HCT116 (cell line): ENCODE measurements around the gene OPCML. TPM values are rescaled to one million over a fixed set of nuclear protein-coding genes. Genes with fewer than 3 reads are reported as not detected.

Experiments
- ATAC-seq: fragments of 200-7000 bp; cut with Tn5 transposase; 2 replicates; pipeline ENCODE4 v1.9.1; 2020; ENCODE audit warnings: mild to moderate bottlenecking, moderate library complexity
- BruUV-seq: library from RNA; stranded (reverse); fragments of 400-500 nt; replicated peaks from 2 replicates; lab custom pipeline; 2021; lab: Mats Ljungman, UMichigan
- CTCF ChIA-PET: fragments of 300-600 bp; sonication (Branson Sonifier 250); formaldehyde crosslinking; loops from one replicate; lab custom pipeline; 2021; ENCODE audit warnings: antibody characterized with exemption; lab: Charles Lee
- POLR2A ChIA-PET: fragments of 300-600, 350-600 bp; sonication (Branson Sonifier 250); formaldehyde crosslinking; loops from one replicate; lab custom pipeline; 2021; ENCODE audit warnings: antibody characterized with exemption; lab: Charles Lee
- RAD21 ChIA-PET, 2 experiments: fragments of 300-600 bp; sonication (Branson Sonifier 250); formaldehyde crosslinking; loops; one replicate each; lab custom pipeline; 2023; ENCODE audit warnings: low total read pairs in 2 of 2; ENCODE audit not compliant: uncharacterized antibody in 2 of 2, unreplicated experiment in 2 of 2, low non-redundant PET in 1 of 2; lab: Charles Lee
- DNase-seq: peaks from one replicate; pipeline ENCODE4 v3.0.0-alpha.2; 2010; ENCODE audit warnings: low read depth, low spot score
- H2AFZ ChIP-seq: fragments of 200-600 bp; shearing (Covaris generic), sonication (generic); 2 replicates; pipeline ENCODE4 v1.6.1; 2017; ENCODE audit warnings: low read depth, mixed run types, mixed read lengths, antibody characterized with exemption, low read length; ENCODE audit not compliant: poor library complexity, severe bottlenecking
- H3K27ac ChIP-seq: 2 replicates; pipeline ENCODE4 v1.5.1; 2012; ENCODE audit warnings: low read depth, low read length
- H3K27me3 ChIP-seq: fragments of 200-600 bp; sonication (generic); 2 replicates; pipeline ENCODE4 v1.6.1; 2016; ENCODE audit warnings: mixed run types, low read length, mixed read lengths; ENCODE audit not compliant: insufficient read depth
- H3K36me3 ChIP-seq, 2 experiments: fragments of 200-500 bp in 1 of 2; fragments of 200-600 bp in 1 of 2; sonication (Bioruptor generic) in 1 of 2; sonication (generic) in 1 of 2; 2 replicates each; pipeline versions ENCODE4 v1.5.1 to v1.6.1; 2014 to 2016; ENCODE audit warnings: low read length in 2 of 2, inconsistent platforms in 1 of 2, mixed read lengths in 1 of 2, mixed run types in 1 of 2; ENCODE audit not compliant: insufficient read depth in 2 of 2, control insufficient read depth in 1 of 2
- H3K4me1 ChIP-seq, 2 experiments: fragments of 200-600 bp in 1 of 2; sonication (generic) in 1 of 2; 2 replicates each; pipeline versions ENCODE4 v1.5.1 to v1.6.1; 2012 to 2017; ENCODE audit warnings: low read length in 2 of 2, inconsistent platforms in 1 of 2, mild to moderate bottlenecking in 1 of 2, mixed read lengths in 1 of 2, mixed run types in 1 of 2, moderate library complexity in 1 of 2; ENCODE audit not compliant: insufficient read depth in 2 of 2, control insufficient read depth in 1 of 2
- H3K4me2 ChIP-seq: fragments of 200-600 bp; sonication (generic); 2 replicates; pipeline ENCODE4 v1.6.1; 2017; ENCODE audit warnings: mixed run types, low read length, mixed read lengths
- H3K4me3 ChIP-seq, 2 experiments: fragments of 200-600 bp in 1 of 2; sonication (generic) in 1 of 2; replicated peaks in 1 of 2; 2 replicates each; pipeline ENCODE4 v1.5.1; 2011 to 2016; ENCODE audit warnings: low read length in 2 of 2, control low read depth in 1 of 2, low read depth in 1 of 2, mild to moderate bottlenecking in 1 of 2, mixed read lengths in 1 of 2, mixed run types in 1 of 2
- H3K79me2 ChIP-seq: fragments of 200-600 bp; sonication (generic); 2 replicates; pipeline ENCODE4 v1.6.1; 2017; ENCODE audit warnings: mild to moderate bottlenecking, mixed run types, low read length, moderate library complexity, mixed read lengths; ENCODE audit not compliant: insufficient read depth
- H3K9ac ChIP-seq: fragments of 200-600 bp; sonication (generic); 2 replicates; pipeline ENCODE4 v1.6.1; 2016; ENCODE audit warnings: low read length, mixed read lengths
- H3K9me2 ChIP-seq: fragments of 200-600 bp; sonication (generic), shearing (Covaris generic); 2 replicates; pipeline ENCODE4 v1.6.1; 2017; ENCODE audit warnings: mixed run types, mild to moderate bottlenecking, moderate library complexity; ENCODE audit not compliant: insufficient read depth
- H3K9me3 ChIP-seq, 2 experiments: fragments of 200-500 bp in 1 of 2; fragments of 200-600 bp in 1 of 2; sonication (Bioruptor generic) in 1 of 2; sonication (generic) in 1 of 2; 2 replicates each; pipeline ENCODE4 v1.6.1; 2014 to 2017; ENCODE audit warnings: low read length in 2 of 2, mixed read lengths in 2 of 2, inconsistent platforms in 1 of 2, low read depth in 1 of 2, mild to moderate bottlenecking in 1 of 2, mixed run types in 1 of 2, moderate library complexity in 1 of 2; ENCODE audit not compliant: control insufficient read depth in 1 of 2, insufficient read depth in 1 of 2
- H4K20me1 ChIP-seq: fragments of 200-600 bp; sonication (generic), shearing (Covaris generic); 2 replicates; pipeline ENCODE4 v1.6.1; 2017; ENCODE audit warnings: mixed run types, mild to moderate bottlenecking, moderate library complexity; ENCODE audit not compliant: insufficient read depth
- CBX3 ChIP-seq: IDR thresholded peaks from 2 replicates; pipeline ENCODE4 v1.6.1; 2012; ENCODE audit warnings: low read depth
- CTCF ChIP-seq, 3 experiments: fragments of 200-600 bp in 1 of 3; sonication (generic) in 1 of 3; IDR thresholded peaks in 2 of 3; conservative IDR thresholded peaks in 1 of 3; 2 replicates each; pipeline ENCODE4 v1.5.1; 2012 to 2017; ENCODE audit warnings: low read depth in 2 of 3, low read length in 2 of 3, antibody characterized with exemption in 1 of 3, borderline replicate concordance in 1 of 3, control low read depth in 1 of 3, mild to moderate bottlenecking in 1 of 3, mixed read lengths in 1 of 3, mixed run types in 1 of 3, moderate library complexity in 1 of 3; ENCODE audit not compliant: insufficient read depth in 1 of 3
- ELF1 ChIP-seq: IDR thresholded peaks from 2 replicates; pipeline ENCODE4 v1.6.1; 2012; ENCODE audit warnings: low read depth, borderline replicate concordance
- EZH2 ChIP-seq: fragments of 200-600 bp; sonication (generic); IDR thresholded peaks from 2 replicates; pipeline ENCODE4 v1.6.1; 2017; ENCODE audit warnings: antibody characterized with exemption, mixed run types
- EZH2phosphoT487 ChIP-seq: fragments of 200-600 bp; IDR thresholded peaks from 2 replicates; pipeline ENCODE4 v1.6.1; 2018; ENCODE audit warnings: antibody characterized with exemption, borderline replicate concordance
- FOSL1 ChIP-seq: IDR thresholded peaks from 2 replicates; pipeline ENCODE4 v1.6.1; 2012; ENCODE audit warnings: low read depth
- JUND ChIP-seq: IDR thresholded peaks from 2 replicates; pipeline ENCODE4 v1.6.1; 2012
- POLR2A ChIP-seq: IDR thresholded peaks from 2 replicates; pipeline ENCODE4 v1.7.0; 2011; ENCODE audit warnings: borderline replicate concordance; ENCODE audit not compliant: insufficient read depth, insufficient read length; ENCODE audit errors: extremely low read depth
- REST ChIP-seq: IDR thresholded peaks from 2 replicates; pipeline ENCODE4 v1.6.1; 2012; ENCODE audit warnings: low read depth
- ZBTB33 ChIP-seq: IDR thresholded peaks from 2 replicates; pipeline ENCODE4 v1.6.1; 2011; ENCODE audit warnings: mild to moderate bottlenecking, low read length, moderate library complexity; ENCODE audit not compliant: insufficient replicate concordance; ENCODE audit errors: extremely low read depth
- intact Hi-C: fragments of 100-400 bp; cut with micrococcal nuclease; formaldehyde crosslinking; loops from 2 replicates; pipeline ENCODE4 v1.10.0; 2022
- total RNA-seq: library from RNA; stranded (reverse); gene quantifications from one replicate; pipeline ENCODE4 v1.2.1, GENCODE V29; 2021; ENCODE audit not compliant: unreplicated experiment

OPCML gene
- total RNA-seq, 1 experiment from 2014 or later = not detected

GRCh38 chr11:133553885-133554740, 21.8 kb upstream of the OPCML start:
- intact Hi-C loops = no loop called here
- no peaks in the 10 kb centered on the region for H3K27me3 ChIP-seq
- no TSS peak for BruUV-seq
- H3K9me2 ChIP-seq = no peaks in the 10 kb centered on the region
- ChIA-PET POLR2A (no interaction called here), RAD21 (no interaction called here), CTCF (no interaction called here)
- H3K4me3 ChIP-seq = no peak overlapping the region
- DNase-seq = no peak
- H3K9me3 ChIP-seq = peaks cover 0 to 8% of the 10 kb centered on the region in 2 experiments; a peak in 2 of 4 replicates
- H3K79me2 ChIP-seq = no peaks in the 10 kb centered on the region
- no peaks in the 10 kb centered on the region for H4K20me1 ChIP-seq
- H3K36me3 ChIP-seq = no peaks in the 10 kb centered on the region
- H3K27ac ChIP-seq = no peak overlapping the region
- ATAC-seq = no peak
- no peak overlapping the region for H2AFZ ChIP-seq
- no peak for TF ChIP-seq REST
- no peak for TF ChIP-seq JUND
- no peak for TF ChIP-seq CTCF (IDR thresholded peaks at IDR 0.05 in 2 of 3, conservative IDR thresholded peaks at IDR 0.05 in 1 of 3; ENCODE audit: borderline replicate concordance in 1 of 3, insufficient read depth in 1 of 3, low read depth in 2 of 3, low read length in 2 of 3)
- TF ChIP-seq POLR2A = no peak
- no peak for TF ChIP-seq ZBTB33
- TF ChIP-seq ELF1 = no peak
- TF ChIP-seq FOSL1 = no peak
- TF ChIP-seq EZH2 = no peak
- TF ChIP-seq CBX3 = no peak
- no peak for TF ChIP-seq EZH2phosphoT487
- H3K4me2 ChIP-seq = no peak overlapping the region
- H3K9ac ChIP-seq = no peak overlapping the region
- H3K4me1 ChIP-seq = no peaks in the 10 kb centered on the region
